Skeletal muscle tissue (tissue), 4 donors: ENCODE measurements around the gene PRKCH. TPM values are rescaled to one million over a fixed set of nuclear protein-coding genes. Genes with fewer than 3 reads are reported as not detected.

ENCODE experiments used
- H3K27ac ChIP-seq: one replicate; pipeline ENCODE4 v1.7.0; 2013; ENCODE audit warnings: mild to moderate bottlenecking, low read depth, low read length, inconsistent platforms
- H3K27me3 ChIP-seq, 3 donors: one replicate each; pipeline ENCODE4 v1.7.0; 2013; ENCODE audit warnings: low read length in 3 of 3; ENCODE audit not compliant: control insufficient read depth in 3 of 3, insufficient read depth in 3 of 3
- H3K36me3 ChIP-seq, 3 donors: one replicate each; pipeline ENCODE4 v1.7.0; 2013; ENCODE audit warnings: low read length in 3 of 3; ENCODE audit not compliant: control insufficient read depth in 3 of 3, insufficient read depth in 3 of 3
- H3K4me1 ChIP-seq, 3 donors: one replicate each; pipeline ENCODE4 v1.7.0; 2013; ENCODE audit warnings: low read length in 3 of 3, mild to moderate bottlenecking in 3 of 3; ENCODE audit not compliant: control insufficient read depth in 3 of 3, insufficient read depth in 3 of 3
- H3K4me3 ChIP-seq, 3 donors: one replicate each; pipeline ENCODE4 v1.7.0; 2013; ENCODE audit warnings: low read length in 3 of 3
- H3K9ac ChIP-seq, 3 donors: one replicate each; pipeline ENCODE4 v1.7.0; 2013; ENCODE audit warnings: low read length in 3 of 3, mild to moderate bottlenecking in 3 of 3, moderate library complexity in 2 of 3, low read depth in 1 of 3
- H3K9me3 ChIP-seq, 3 donors: one replicate each; pipeline ENCODE4 v1.7.0; 2013; ENCODE audit warnings: low read length in 3 of 3; ENCODE audit not compliant: control insufficient read depth in 3 of 3
- total RNA-seq: library from RNA; depleted of rRNA; stranded (reverse); fragments of >200 nt; gene quantifications from one replicate; pipeline ENCODE4 v1.2.3, GENCODE V29; 2014
- donor health status: Osteomylitis.

Gene PRKCH
- total RNA-seq, 1 donor from 2014 or later = 32.4 TPM

GRCh38 chr14:61421212-61421923 is 100.0 kb downstream of the PRKCH start:
- Histone ChIP-seq H3K27me3 (no peaks in the 10 kb centered on the region), H3K36me3 (no peaks in the 10 kb centered on the region), H3K9me3 (no peaks in the 10 kb centered on the region), H3K9ac (no peak overlapping the region), H3K4me3 (no peak overlapping the region), H3K27ac (no peak overlapping the region), H3K4me1 (peaks cover 7 to 13% (median 9%) of the 10 kb centered on the region in 3 donors)

GRCh38 chr14:61426048-61426447 is 104.7 kb downstream of the PRKCH start:
- Histone ChIP-seq H3K36me3 (no peaks in the 10 kb centered on the region), H3K27me3 (no peaks in the 10 kb centered on the region), H3K4me1 (no peaks in the 10 kb centered on the region), H3K9ac (no peak overlapping the region), H3K9me3 (no peaks in the 10 kb centered on the region), H3K4me3 (no peak overlapping the region), H3K27ac (no peak overlapping the region)

- Histone ChIP-seq H3K9ac (no peak overlapping the region), H3K27ac (no peak overlapping the region), H3K36me3 (no peaks in the 10 kb centered on the region), H3K9me3 (no peaks in the 10 kb centered on the region), H3K4me3 (no peak overlapping the region), H3K27me3 (no peaks in the 10 kb centered on the region), H3K4me1 (no peaks in the 10 kb centered on the region)
Observed at GRCh38 chr14:61428261-61428660, 106.9 kb downstream of the PRKCH start.

GRCh38 chr14:61429316-61429715 is 107.9 kb downstream of the PRKCH start:
- Histone ChIP-seq H3K4me1 (no peaks in the 10 kb centered on the region), H3K36me3 (no peaks in the 10 kb centered on the region), H3K9me3 (no peaks in the 10 kb centered on the region), H3K27ac (no peak overlapping the region), H3K4me3 (no peak overlapping the region), H3K27me3 (no peaks in the 10 kb centered on the region), H3K9ac (no peak overlapping the region)

GRCh38 chr14:61430066-61430757 is 108.8 kb downstream of the PRKCH start:
- Histone ChIP-seq H3K27me3 (no peaks in the 10 kb centered on the region), H3K36me3 (no peaks in the 10 kb centered on the region), H3K9me3 (no peaks in the 10 kb centered on the region), H3K9ac (no peak overlapping the region), H3K4me1 (peaks cover 0 to 2% (median 0%) of the 10 kb centered on the region in 3 donors), H3K27ac (no peak overlapping the region), H3K4me3 (no peak overlapping the region)

- no peak overlapping the region for H3K27ac ChIP-seq
Observed at GRCh38 chr14:61433169-61433568, 111.8 kb downstream of the PRKCH start.

GRCh38 chr14:61433828-61434227 is 112.4 kb downstream of the PRKCH start:
- H3K9me3 ChIP-seq = no peaks in the 10 kb centered on the region
- H3K27ac ChIP-seq = no peak overlapping the region
- H3K27me3 ChIP-seq = no peaks in the 10 kb centered on the region
- H3K4me3 ChIP-seq = no peak overlapping the region
- H3K4me1 ChIP-seq = peaks cover 1 to 5% (median 2%) of the 10 kb centered on the region in 3 donors
- no peaks in the 10 kb centered on the region for H3K36me3 ChIP-seq
- no peak overlapping the region for H3K9ac ChIP-seq

More at GRCh38 chr14:61433169-61433568, 111.8 kb downstream of the PRKCH start:
- Histone ChIP-seq H3K9me3 (no peaks in the 10 kb centered on the region), H3K27me3 (no peaks in the 10 kb centered on the region), H3K36me3 (no peaks in the 10 kb centered on the region), H3K9ac (no peak overlapping the region), H3K4me3 (no peak overlapping the region), H3K4me1 (peaks cover 0 to 2% (median 0%) of the 10 kb centered on the region in 3 donors)

- Histone ChIP-seq H3K9me3 (no peaks in the 10 kb centered on the region), H3K9ac (no peak overlapping the region), H3K27me3 (no peaks in the 10 kb centered on the region), H3K36me3 (no peaks in the 10 kb centered on the region), H3K4me3 (no peak overlapping the region), H3K27ac (no peak overlapping the region), H3K4me1 (peaks cover 6 to 10% (median 7%) of the 10 kb centered on the region in 3 donors)
Observed at GRCh38 chr14:61434311-61434710, 112.9 kb downstream of the PRKCH start.

GRCh38 chr14:61435563-61436337 is 114.4 kb downstream of the PRKCH start:
- no peak overlapping the region for H3K27ac ChIP-seq
- H3K9ac ChIP-seq = no peak overlapping the region
- H3K9me3 ChIP-seq = no peaks in the 10 kb centered on the region
- no peaks in the 10 kb centered on the region for H3K27me3 ChIP-seq
- H3K4me1 ChIP-seq = peaks cover 8 to 12% (median 12%) of the 10 kb centered on the region in 3 donors
- no peaks in the 10 kb centered on the region for H3K36me3 ChIP-seq
- H3K4me3 ChIP-seq = no peak overlapping the region

GRCh38 chr14:61437381-61437780 is 116.0 kb downstream of the PRKCH start:
- no peaks in the 10 kb centered on the region for H3K9me3 ChIP-seq
- no peak overlapping the region for H3K4me3 ChIP-seq
- H3K27ac ChIP-seq = no peak overlapping the region
- H3K27me3 ChIP-seq = no peaks in the 10 kb centered on the region
- H3K4me1 ChIP-seq = peaks cover 8 to 12% (median 12%) of the 10 kb centered on the region in 3 donors
- no peaks in the 10 kb centered on the region for H3K36me3 ChIP-seq
- no peak overlapping the region for H3K9ac ChIP-seq
